GM10248 (cell line): ENCODE measurements around the gene CRADD.

Experiments
- CTCF ChIA-PET: fragments of 300-600 bp; sonication (Branson Sonifier 250); formaldehyde crosslinking; extraction: SDS; loops from one replicate; lab custom pipeline; 2021; ENCODE audit warnings: antibody characterized with exemption; lab: Yijun Ruan, JAX
- POLR2A ChIA-PET: fragments of 350-650 bp; sonication (Branson Sonifier 250); formaldehyde crosslinking; extraction: SDS; loops from one replicate; lab custom pipeline; 2020; ENCODE audit warnings: antibody characterized with exemption; lab: Yijun Ruan, JAX
- DNase-seq: peaks from one replicate; pipeline ENCODE4 v3.0.0; 2012; ENCODE audit errors: extremely low spot score
- TF ChIP-seq, protein P1 (sequence below): IDR thresholded peaks from 2 replicates; pipeline ENCODE4 v1.5.1; 2012; ENCODE audit warnings: mild to moderate bottlenecking, low read depth; ENCODE audit errors: extremely low read depth, missing control alignments, control extremely low read depth

CRADD gene

GRCh38 chr12:93894391-93895088 lies 217.4 kb downstream of the CRADD start:
- TF ChIP-seq, protein P1, sequence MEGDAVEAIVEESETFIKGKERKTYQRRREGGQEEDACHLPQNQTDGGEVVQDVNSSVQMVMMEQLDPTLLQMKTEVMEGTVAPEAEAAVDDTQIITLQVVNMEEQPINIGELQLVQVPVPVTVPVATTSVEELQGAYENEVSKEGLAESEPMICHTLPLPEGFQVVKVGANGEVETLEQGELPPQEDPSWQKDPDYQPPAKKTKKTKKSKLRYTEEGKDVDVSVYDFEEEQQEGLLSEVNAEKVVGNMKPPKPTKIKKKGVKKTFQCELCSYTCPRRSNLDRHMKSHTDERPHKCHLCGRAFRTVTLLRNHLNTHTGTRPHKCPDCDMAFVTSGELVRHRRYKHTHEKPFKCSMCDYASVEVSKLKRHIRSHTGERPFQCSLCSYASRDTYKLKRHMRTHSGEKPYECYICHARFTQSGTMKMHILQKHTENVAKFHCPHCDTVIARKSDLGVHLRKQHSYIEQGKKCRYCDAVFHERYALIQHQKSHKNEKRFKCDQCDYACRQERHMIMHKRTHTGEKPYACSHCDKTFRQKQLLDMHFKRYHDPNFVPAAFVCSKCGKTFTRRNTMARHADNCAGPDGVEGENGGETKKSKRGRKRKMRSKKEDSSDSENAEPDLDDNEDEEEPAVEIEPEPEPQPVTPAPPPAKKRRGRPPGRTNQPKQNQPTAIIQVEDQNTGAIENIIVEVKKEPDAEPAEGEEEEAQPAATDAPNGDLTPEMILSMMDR = no peak
- CTCF ChIA-PET = no interaction called here
- DNase-seq = no peak
- POLR2A ChIA-PET = no interaction called here

GRCh38 chr12:93895089-93895445 lies 217.9 kb downstream of the CRADD start:
- DNase-seq = no peak
- ChIA-PET POLR2A (no interaction called here), CTCF (interaction anchor here (1.5 kb wide), 1 partner anchor 207 kb away, joined by 3 read pairs; no protein-coding TSS in a partner anchor)
- TF ChIP-seq, protein P1 = no peak

GRCh38 chr12:93896427-93896826 lies 219.3 kb downstream of the CRADD start:
- ChIA-PET POLR2A (no interaction called here), CTCF (interaction anchor here (1.5 kb wide), 1 partner anchor 205 kb away, joined by 3 read pairs; no protein-coding TSS in a partner anchor)
- TF ChIP-seq, protein P1 = no peak
- no peak for DNase-seq

DNA sequence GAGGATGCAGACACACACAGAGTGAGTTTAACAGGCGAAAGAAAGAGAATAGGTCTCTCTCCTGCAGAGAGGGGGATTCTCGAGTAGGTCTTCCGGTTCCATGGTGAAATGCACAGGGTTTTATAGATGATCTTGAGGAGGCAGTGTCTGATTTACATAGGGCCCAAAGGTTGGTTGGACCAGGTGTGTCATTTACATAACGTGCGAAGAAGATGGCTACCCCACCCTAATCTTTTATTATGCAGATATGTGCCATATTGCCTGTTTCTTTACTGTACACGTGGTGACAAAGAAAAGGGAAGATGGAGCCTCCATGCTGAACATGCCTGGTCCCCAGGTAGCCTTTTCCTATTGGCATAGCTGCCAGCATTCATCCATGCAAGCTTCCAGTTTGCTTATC lies 219.8 kb downstream of the CRADD start:
- TF ChIP-seq, protein P1 = no peak
- DNase-seq = no peak
- POLR2A ChIA-PET = no interaction called here
- CTCF ChIA-PET = no interaction called here

- TF ChIP-seq, protein P1 = no peak
- ChIA-PET POLR2A (no interaction called here), CTCF (no interaction called here)
- no peak for DNase-seq
These were observed 224.6 kb downstream of the CRADD start for GRCh38 chr12:93901739-93902138.

DNA sequence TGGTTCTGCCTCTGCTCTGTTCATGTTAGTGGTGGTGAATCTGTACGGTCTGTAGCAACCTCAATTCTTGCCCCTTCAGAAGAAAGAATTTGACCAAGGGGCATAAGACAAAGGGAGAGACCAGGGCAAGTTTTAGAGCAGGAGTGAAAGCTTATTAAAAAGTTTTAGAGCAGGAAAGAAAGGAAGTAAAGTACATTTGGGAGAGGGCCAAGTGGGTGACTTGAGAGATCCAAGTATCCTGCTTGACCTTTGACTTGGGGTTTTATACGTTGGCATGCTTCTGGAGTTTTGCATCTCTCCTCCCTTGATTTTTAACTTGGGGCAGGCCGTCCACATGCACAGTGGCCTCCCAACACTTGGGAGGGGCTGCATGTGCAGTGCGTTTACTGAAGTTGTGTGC lies 225.0 kb downstream of the CRADD start:
- no peak for DNase-seq
- TF ChIP-seq, protein P1 = no peak
- ChIA-PET CTCF (no interaction called here), POLR2A (no interaction called here)
